WI38 (cell line): Measurements from ENCODE around the gene SLCO2A1.

Experiments used
- H3K4me3 ChIP-seq: 2 replicates; pipeline ENCODE4 v1.5.1; 2011; ENCODE audit warnings: low read depth, mild to moderate bottlenecking, control low read depth, low read length
- TF ChIP-seq, protein P1 (sequence below): IDR thresholded peaks from 2 replicates; pipeline ENCODE4 v1.5.1; 2012; ENCODE audit warnings: low read depth, mild to moderate bottlenecking, control low read depth, low read length

SLCO2A1 gene

DNA sequence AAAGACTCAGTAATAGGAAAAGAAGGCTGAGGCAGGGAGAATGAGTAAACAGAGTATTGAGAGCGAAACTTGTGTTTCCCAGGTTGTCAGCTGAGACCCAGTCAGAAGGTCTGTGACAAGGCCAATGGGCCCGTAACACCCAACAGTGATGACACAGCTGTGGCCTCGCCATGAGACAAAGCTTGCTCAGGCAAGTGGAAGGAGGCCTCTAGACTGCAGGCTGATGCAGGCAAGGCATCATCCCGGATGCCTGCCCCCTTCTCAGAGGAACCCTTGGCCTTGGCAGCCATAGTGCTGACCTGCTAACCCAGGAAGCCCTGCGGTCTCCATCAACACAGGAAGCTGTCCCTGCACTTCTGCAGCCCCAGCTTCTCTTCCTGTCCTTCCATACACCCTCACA lies 149.4 kb downstream of the SLCO2A1 start:
- TF ChIP-seq, protein P1, sequence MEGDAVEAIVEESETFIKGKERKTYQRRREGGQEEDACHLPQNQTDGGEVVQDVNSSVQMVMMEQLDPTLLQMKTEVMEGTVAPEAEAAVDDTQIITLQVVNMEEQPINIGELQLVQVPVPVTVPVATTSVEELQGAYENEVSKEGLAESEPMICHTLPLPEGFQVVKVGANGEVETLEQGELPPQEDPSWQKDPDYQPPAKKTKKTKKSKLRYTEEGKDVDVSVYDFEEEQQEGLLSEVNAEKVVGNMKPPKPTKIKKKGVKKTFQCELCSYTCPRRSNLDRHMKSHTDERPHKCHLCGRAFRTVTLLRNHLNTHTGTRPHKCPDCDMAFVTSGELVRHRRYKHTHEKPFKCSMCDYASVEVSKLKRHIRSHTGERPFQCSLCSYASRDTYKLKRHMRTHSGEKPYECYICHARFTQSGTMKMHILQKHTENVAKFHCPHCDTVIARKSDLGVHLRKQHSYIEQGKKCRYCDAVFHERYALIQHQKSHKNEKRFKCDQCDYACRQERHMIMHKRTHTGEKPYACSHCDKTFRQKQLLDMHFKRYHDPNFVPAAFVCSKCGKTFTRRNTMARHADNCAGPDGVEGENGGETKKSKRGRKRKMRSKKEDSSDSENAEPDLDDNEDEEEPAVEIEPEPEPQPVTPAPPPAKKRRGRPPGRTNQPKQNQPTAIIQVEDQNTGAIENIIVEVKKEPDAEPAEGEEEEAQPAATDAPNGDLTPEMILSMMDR: no peak
- H3K4me3 ChIP-seq: no peak overlapping the region

DNA sequence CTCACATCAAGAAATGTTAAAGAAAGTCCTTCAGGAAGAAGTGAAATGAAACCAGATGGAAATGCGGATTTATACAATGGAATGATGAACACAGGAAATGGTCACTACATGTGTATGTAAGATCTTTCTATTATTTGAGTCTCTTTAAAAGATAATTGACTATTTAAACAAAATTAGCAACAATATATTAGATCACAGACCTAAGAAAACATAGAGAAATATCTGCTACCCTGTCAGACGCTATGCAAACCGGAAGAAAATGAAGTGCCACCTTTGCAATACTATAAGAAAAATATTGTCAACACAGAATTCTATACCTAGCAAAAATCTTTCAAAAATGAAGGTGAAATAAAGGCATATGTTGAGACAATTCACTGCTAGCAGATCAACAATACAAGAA lies 151.2 kb downstream of the SLCO2A1 start:
- no peak overlapping the region for H3K4me3 ChIP-seq
- TF ChIP-seq, protein P1: no peak
